ENCODE results near the gene DAGLA.

DAGLA gene

GRCh38 chr11:61693922-61694601 is 13.9 kb downstream of the DAGLA start:
- TF ChIP-seq ZNF274 (IDR thresholded peaks at IDR 0.05; ENCODE audit: low read depth, low read length): no peak

GRCh38 chr11:61694602-61694939 is 14.4 kb downstream of the DAGLA start:
- no peak for TF ChIP-seq ZNF274 (IDR thresholded peaks at IDR 0.05; ENCODE audit: low read depth, low read length)
- no peak overlapping the region for H3K4me3 ChIP-seq (ENCODE audit: low read length)

More at GRCh38 chr11:61693922-61694601, 13.9 kb downstream of the DAGLA start:
- no peak overlapping the region for H3K4me3 ChIP-seq (ENCODE audit: low read length)

- no peak overlapping the region for H3K4me3 ChIP-seq (ENCODE audit: low read length)
- no peak for TF ChIP-seq ZNF274 (IDR thresholded peaks at IDR 0.05; ENCODE audit: low read depth, low read length)
These were observed 14.9 kb downstream of the DAGLA start for GRCh38 chr11:61694946-61695706.

GRCh38 chr11:61695917-61696316 is 15.7 kb downstream of the DAGLA start:
- H3K4me3 ChIP-seq (ENCODE audit: low read length): no peak overlapping the region
- TF ChIP-seq ZNF274 (IDR thresholded peaks at IDR 0.05; ENCODE audit: low read depth, low read length): no peak

DNA sequence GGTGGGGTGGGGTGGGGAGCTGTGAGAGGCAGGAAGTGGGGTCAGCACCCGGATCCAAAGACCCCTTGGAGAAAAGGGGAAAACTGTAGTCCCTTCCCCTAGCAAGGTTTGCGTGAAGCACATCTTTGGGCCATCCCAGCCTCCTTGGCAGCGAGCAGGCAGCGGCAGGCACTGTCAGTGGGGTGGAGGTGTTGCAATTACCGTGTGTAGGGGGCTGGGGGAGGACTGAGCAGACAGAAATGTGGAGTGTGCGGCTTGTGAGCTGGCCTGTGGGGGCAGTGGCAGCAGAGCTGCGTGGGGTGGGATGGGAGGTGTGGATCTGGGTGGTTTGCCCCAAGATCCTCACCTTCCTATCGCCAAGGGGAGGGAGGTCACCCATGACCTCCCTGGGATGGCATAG is 16.4 kb downstream of the DAGLA start:
- TF ChIP-seq ZNF274 (IDR thresholded peaks at IDR 0.05; ENCODE audit: low read depth, low read length): no peak
- H3K4me3 ChIP-seq (ENCODE audit: low read length): no peak overlapping the region

DNA sequence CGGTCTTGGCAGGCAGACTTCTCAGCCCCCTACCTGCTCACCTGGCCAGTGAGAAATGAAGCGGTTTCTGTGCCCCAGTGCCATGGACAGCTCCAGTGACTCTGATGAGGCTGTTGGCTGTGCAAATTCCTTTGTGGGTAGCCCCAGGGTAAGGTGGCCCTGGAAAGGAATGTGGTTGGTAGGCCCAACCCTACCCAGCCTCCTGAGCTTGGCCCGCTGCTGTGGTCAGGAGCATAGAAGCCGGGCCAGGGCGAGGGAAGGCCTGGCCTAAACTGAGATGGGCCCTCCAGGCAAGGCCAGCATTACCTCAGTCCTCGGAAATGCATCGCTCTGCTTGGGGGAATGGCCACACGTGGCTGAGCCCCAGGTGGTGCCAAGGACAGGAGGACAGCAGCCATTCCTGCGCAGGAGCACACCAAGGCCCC is 16.9 kb downstream of the DAGLA start:
- no peak for TF ChIP-seq ZNF274 (IDR thresholded peaks at IDR 0.05; ENCODE audit: low read depth, low read length)
- no peak overlapping the region for H3K4me3 ChIP-seq (ENCODE audit: low read length)

GRCh38 chr11:61697764-61698163 is 17.6 kb downstream of the DAGLA start:
- TF ChIP-seq ZNF274 (IDR thresholded peaks at IDR 0.05; ENCODE audit: low read depth, low read length): no peak
- no peak overlapping the region for H3K4me3 ChIP-seq (ENCODE audit: low read length)

DNA sequence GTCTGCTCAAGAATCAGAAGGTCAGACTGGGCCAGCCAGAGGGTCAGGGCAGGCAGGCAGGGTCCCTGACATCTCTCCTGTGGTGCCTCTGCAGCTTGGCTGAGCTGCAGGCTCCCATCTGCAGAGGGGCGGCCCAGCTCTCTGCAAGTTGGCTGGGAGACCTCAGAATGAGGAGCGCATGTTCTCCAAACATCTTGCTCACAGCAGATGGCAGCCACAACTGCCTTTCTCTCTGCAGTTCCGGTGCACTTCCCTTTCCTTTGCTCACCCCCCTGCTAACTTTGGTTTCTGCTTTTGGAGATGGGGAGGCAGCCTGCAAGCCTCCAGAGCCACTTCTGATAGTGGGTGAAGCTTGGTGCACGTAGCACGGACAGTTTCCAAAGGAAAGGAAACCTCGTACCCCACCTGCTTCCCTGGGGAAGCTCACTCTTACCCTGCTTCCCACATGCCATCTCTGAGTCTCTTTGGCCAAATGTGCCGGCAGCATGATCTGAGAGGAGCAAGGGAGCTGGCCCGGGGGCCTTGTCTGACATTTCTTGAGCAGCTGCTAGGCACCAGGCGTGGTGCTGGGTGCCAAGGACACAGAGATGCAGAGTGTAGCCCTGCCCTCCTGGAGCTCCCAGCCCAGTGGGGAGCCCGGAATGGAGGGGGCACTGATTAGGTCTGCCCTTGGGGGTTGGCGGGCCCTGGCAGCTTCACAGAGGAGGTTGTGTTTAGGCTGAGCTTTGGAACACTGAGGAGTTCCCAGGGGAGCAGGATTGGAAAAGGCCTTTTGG is 18.2 kb downstream of the DAGLA start:
- H3K4me3 ChIP-seq (ENCODE audit: low read length): no peak overlapping the region
- no peak for TF ChIP-seq ZNF274 (IDR thresholded peaks at IDR 0.05; ENCODE audit: low read depth, low read length)

DNA sequence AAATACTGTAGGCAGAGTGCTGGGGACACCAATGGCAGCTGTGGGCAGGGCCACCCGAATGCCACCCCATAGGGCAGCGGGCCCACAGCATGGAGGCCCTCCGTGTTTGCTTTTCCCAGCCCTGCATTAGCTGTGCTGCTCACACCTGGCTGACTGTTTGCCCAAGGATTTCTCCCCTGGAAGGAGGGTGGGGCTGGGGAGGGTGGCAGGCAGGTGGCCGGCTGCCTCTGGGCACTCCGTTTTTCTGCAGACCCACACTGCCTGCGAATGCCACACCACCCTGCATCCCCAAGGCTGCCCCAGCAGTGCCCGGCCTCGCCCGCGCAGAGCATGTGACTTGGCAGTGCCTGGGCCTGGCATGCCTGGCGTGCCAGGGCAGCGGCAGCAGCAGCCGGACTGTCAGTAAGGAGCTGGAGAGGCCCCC is 19.6 kb downstream of the DAGLA start:
- TF ChIP-seq ZNF274 (IDR thresholded peaks at IDR 0.05; ENCODE audit: low read depth, low read length): no peak
- H3K4me3 ChIP-seq (ENCODE audit: low read length): no peak overlapping the region

DNA sequence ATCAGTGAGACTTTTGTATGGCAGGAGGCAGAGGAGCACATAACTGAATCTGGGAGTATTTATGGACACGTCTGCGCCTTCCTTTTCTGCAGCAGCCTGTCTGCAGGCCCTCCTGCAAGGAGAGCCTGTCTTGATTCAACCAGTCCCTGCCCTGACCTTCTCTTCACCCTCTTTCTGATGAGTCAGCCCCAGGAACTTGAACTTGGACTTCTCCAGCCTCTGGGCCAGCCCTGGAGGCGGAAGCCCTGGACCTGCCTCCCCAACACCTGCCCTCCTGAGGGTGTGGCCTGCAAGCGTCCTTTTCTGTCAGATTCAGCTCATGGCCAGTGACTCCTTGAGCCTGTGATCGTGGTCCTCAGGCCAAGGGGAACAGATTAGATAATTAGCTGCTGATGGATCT is 20.0 kb downstream of the DAGLA start:
- no peak for TF ChIP-seq ZNF274 (IDR thresholded peaks at IDR 0.05; ENCODE audit: low read depth, low read length)
- no peak overlapping the region for H3K4me3 ChIP-seq (ENCODE audit: low read length)

DNA sequence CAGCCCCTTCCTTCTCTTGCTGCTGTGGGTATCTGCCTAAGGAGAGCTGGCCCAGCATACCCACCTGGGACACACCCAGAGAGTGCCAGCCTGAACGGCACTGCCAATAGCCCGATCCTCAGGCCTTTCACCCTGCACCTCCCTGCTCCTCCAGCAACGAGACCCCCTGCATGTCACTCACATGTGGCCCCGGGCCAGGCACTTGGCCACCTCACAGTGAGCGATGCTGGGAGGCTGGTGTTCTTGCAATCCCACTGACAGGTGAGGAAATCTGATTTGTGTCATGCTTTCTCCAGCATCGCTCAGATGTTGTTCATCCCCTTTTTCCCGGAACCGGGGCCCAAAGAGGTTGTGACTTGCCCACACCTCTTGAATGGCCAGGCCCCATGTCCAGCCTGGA is 20.5 kb downstream of the DAGLA start:
- no peak for TF ChIP-seq ZNF274 (IDR thresholded peaks at IDR 0.05; ENCODE audit: low read depth, low read length)
- no peak overlapping the region for H3K4me3 ChIP-seq (ENCODE audit: low read length)

GRCh38 chr11:61701242-61701886 is 21.2 kb downstream of the DAGLA start:
- TF ChIP-seq ZNF274 (IDR thresholded peaks at IDR 0.05; ENCODE audit: low read depth, low read length): no peak
- no peak overlapping the region for H3K4me3 ChIP-seq (ENCODE audit: low read length)

GRCh38 chr11:61702701-61703312 is 22.6 kb downstream of the DAGLA start:
- no peak for TF ChIP-seq ZNF274 (IDR thresholded peaks at IDR 0.05; ENCODE audit: low read depth, low read length)

GRCh38 chr11:61704838-61705237 is 24.6 kb downstream of the DAGLA start:
- TF ChIP-seq ZNF274 (IDR thresholded peaks at IDR 0.05; ENCODE audit: low read depth, low read length): no peak

More at GRCh38 chr11:61702701-61703312, 22.6 kb downstream of the DAGLA start:
- H3K4me3 ChIP-seq (ENCODE audit: low read length): no peak overlapping the region

More at GRCh38 chr11:61704838-61705237, 24.6 kb downstream of the DAGLA start:
- no peak overlapping the region for H3K4me3 ChIP-seq (ENCODE audit: low read length)
